Stimulated activated CD8-positive, alpha-beta memory T cell treated with anti-CD3 and anti-CD28 coated beads, Interleukin-12 subunit alpha, Interleukin-12 subunit beta, amount 100 ng/mL, for 4 hours (primary cell): ENCODE results near the gene BOLA3.
A peak's percentile ranks its signal among the peaks of the same experiment; 100 is the strongest.
"Not testable (repeated sequence)": the region's sequence is repeated elsewhere in the genome, so short reads cannot be mapped to it uniquely, and the experiment has no call there.

Source experiments
- DNase-seq: peaks from one replicate; pipeline ENCODE4 v3.0.0-alpha.2; 2020; ENCODE audit warnings: low read depth

BOLA3 gene

GRCh38 chr2:74147727-74148456 lies at the start of gene BOLA3:
Gene BOLA3, minus strand, starts transcription at chr2:74147912. Its CDS starts 38 bp downstream, at chr2:74147874.
- DNase-seq: peak; percentile 76

- DNase-seq: no peak
These were observed 49.3 kb upstream of the BOLA3 start for GRCh38 chr2:74197049-74197448.

GRCh38 chr2:74194799-74195198 lies 47.1 kb upstream of the BOLA3 start:
- no peak for DNase-seq

GRCh38 chr2:74191596-74192380 lies 44.1 kb upstream of the BOLA3 start:
- DNase-seq: no peak

GRCh38 chr2:74188696-74189095 lies 41.0 kb upstream of the BOLA3 start:
- no peak for DNase-seq

- no peak for DNase-seq
These were observed 40.4 kb upstream of the BOLA3 start for GRCh38 chr2:74188018-74188601.

- DNase-seq: not testable (repeated sequence)
These were observed 39.0 kb upstream of the BOLA3 start for GRCh38 chr2:74186706-74187105.

GRCh38 chr2:74186038-74186437 lies 38.3 kb upstream of the BOLA3 start:
- DNase-seq: no peak

GRCh38 chr2:74183878-74184277 lies 36.2 kb upstream of the BOLA3 start:
- DNase-seq: no peak

- DNase-seq: no peak
These were observed 34.0 kb upstream of the BOLA3 start for GRCh38 chr2:74181739-74182138.

- no peak for DNase-seq
These were observed 31.6 kb upstream of the BOLA3 start for GRCh38 chr2:74179063-74179865.

GRCh38 chr2:74178211-74179062 lies 30.7 kb upstream of the BOLA3 start, which contains the start of gene MOB1A:
Gene MOB1A, minus strand, starts transcription at chr2:74178879. Its CDS starts 205 bp downstream, at chr2:74178674.
- peak; percentile 95 for DNase-seq

- DNase-seq: no peak
These were observed 30.0 kb upstream of the BOLA3 start for GRCh38 chr2:74177696-74178095.

GRCh38 chr2:74174909-74175308 lies 27.2 kb upstream of the BOLA3 start:
- no peak for DNase-seq

- no peak for DNase-seq
These were observed 21.0 kb upstream of the BOLA3 start for GRCh38 chr2:74168739-74169138.

GRCh38 chr2:74164761-74165160 lies 17.0 kb upstream of the BOLA3 start:
- DNase-seq: no peak

- DNase-seq: no peak
These were observed 15.2 kb upstream of the BOLA3 start for GRCh38 chr2:74162951-74163350.

- no peak for DNase-seq
These were observed 8.1 kb upstream of the BOLA3 start for GRCh38 chr2:74155830-74156229.

- no peak for DNase-seq
These were observed 5.2 kb upstream of the BOLA3 start for GRCh38 chr2:74152954-74153353.

- DNase-seq: no peak
These were observed 2.0 kb upstream of the BOLA3 start for GRCh38 chr2:74149570-74150319.

- no peak for DNase-seq
These were observed 1.5 kb upstream of the BOLA3 start for GRCh38 chr2:74149247-74149525.
